Adipose tissue (tissue), 3 donors: ENCODE measurements around the gene HMCN1. TPM values are rescaled to one million over a fixed set of nuclear protein-coding genes. Genes with fewer than 3 reads are reported as not detected.
"Not testable (repeated sequence)": the region's sequence is repeated elsewhere in the genome, so short reads cannot be mapped to it uniquely, and the experiment has no call there.

ENCODE experiments used
- H3K27ac ChIP-seq: one replicate; pipeline ENCODE4 v1.5.1; 2013; ENCODE audit warnings: low read depth, low read length
- WGBS, 3 donors: extraction: QIAGEN DNeasy Blood & Tissue Kit; methylation state at CpG; one replicate each; pipeline ENCODE4 v1.1.7; 2013; 5-methylcytosine and 5-hydroxymethylcytosine counted together
- polyA plus RNA-seq, 3 donors: library from polyadenylated mRNA; stranded (reverse); fragments of 200-250 nt; gene quantifications; one replicate each; pipeline ENCODE4 v1.2.3, GENCODE V29; 2013
- donor health status: healthy with polysubstance abuse.
- donor health status: Bipolar disorder and iron deficiency.
- donor health status: healthy.

The HMCN1 gene
- polyA plus RNA-seq, 3 donors: 0.75 to 6.9 (median 3.8) TPM

DNA sequence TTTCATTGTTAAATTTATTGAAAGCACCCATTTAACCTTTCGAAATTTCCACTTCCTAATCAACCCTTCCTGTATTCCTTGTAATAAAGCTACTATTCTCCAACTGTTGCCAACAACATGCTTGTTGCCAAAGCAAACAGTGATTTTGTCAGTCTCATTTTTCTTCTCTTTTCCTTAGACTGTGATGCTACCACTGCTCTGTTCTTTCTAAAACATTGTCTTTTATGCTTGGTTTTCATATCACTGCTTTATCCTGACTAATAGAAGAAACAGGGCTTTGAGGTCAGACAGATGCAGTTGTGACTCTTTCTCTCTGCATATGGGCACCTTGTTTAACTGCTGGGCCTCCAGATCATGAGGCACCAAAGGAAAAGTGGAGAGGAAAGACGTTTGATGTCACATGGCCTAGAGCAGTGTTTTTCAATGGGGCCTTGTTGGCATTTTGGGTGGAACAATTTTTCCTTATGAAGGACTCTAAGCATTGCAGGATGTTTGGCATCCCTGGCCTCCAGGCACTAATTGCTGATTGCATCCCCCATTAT, 56.1 kb downstream of the HMCN1 start:
- 28 to 42% (median 39%) methylated on average over 2 of the region's 2 CpGs for WGBS, 3 donors

GRCh38 chr1:185792040-185792439, 57.8 kb downstream of the HMCN1 start:
- 54 to 84% (median 81%) methylated on average over 1 of the region's 1 CpG for WGBS, 3 donors
- no peak overlapping the region for H3K27ac ChIP-seq

More for the DNA sequence above, 56.1 kb downstream of the HMCN1 start:
- H3K27ac ChIP-seq: no peak overlapping the region

GRCh38 chr1:185794495-185794894, 60.3 kb downstream of the HMCN1 start:
- H3K27ac ChIP-seq: not testable (repeated sequence)
- WGBS, 3 donors: 76 to 87% (median 82%) methylated on average over 2 of the region's 2 CpGs

DNA sequence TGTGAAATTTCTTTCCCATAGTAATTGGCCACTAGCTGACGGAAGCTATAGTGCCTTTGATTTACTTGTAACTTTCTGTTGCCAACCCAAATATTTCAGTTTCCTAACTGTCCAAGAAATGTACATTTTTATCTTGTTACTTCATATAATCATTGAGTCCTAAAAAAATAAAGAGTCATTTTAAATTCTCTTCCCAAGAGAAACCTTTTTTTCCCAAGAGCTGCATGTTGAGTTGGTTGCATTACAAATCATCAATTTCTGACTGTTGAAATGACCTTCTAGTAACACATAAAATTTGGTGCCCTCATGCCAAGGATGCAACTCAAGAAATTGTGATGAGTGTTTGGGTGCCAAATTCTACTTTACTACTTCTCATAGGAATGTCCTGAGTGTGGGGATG, 61.0 kb downstream of the HMCN1 start:
- 82 to 95% (median 91%) methylated on average over 1 of the region's 1 CpG for WGBS, 3 donors
- H3K27ac ChIP-seq: no peak overlapping the region

DNA sequence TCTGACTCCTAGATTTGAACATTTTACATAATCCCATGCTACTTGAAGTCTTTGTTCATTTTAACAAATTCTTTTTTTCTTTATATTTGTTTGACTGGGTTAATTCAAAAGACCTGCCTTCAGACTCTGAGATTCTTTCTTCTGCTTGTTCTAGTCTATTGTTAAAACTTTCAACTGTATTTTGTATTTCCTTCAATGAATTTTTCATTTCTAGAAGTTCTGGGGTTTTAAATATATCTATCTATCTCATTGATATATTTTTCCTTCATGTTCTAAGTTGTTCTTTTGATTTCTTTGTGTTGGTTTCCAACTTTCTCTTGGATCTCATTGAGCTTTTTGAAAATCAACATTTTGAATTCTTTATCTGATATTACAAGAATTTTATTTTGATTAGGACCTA, 64.3 kb downstream of the HMCN1 start:
- no peak overlapping the region for H3K27ac ChIP-seq

GRCh38 chr1:185803241-185803640, 69.0 kb downstream of the HMCN1 start:
- no peak overlapping the region for H3K27ac ChIP-seq
- 35 to 51% (median 48%) methylated on average over 1 of the region's 1 CpG for WGBS, 3 donors

- no peak overlapping the region for H3K27ac ChIP-seq
Observed at GRCh38 chr1:185804206-185804605, 70.0 kb downstream of the HMCN1 start.

- WGBS, 3 donors: 50 to 60% (median 50%) methylated on average over 3 of the region's 3 CpGs
- no peak overlapping the region for H3K27ac ChIP-seq
Observed at GRCh38 chr1:185804608-185805007, 70.4 kb downstream of the HMCN1 start.

- no peak overlapping the region for H3K27ac ChIP-seq
Observed at GRCh38 chr1:185807275-185807674, 73.1 kb downstream of the HMCN1 start.

GRCh38 chr1:185808631-185809030, 74.4 kb downstream of the HMCN1 start:
- no peak overlapping the region for H3K27ac ChIP-seq
- WGBS, 3 donors: 26 to 37% (median 34%) methylated on average over 1 of the region's 1 CpG

- WGBS, 3 donors: 77 to 87% (median 83%) methylated on average over 3 of the region's 3 CpGs
- no peak overlapping the region for H3K27ac ChIP-seq
Observed at GRCh38 chr1:185811073-185811709, 77.0 kb downstream of the HMCN1 start.

GRCh38 chr1:185812934-185813333, 78.7 kb downstream of the HMCN1 start:
- no peak overlapping the region for H3K27ac ChIP-seq

- WGBS, 3 donors: 71 to 82% (median 71%) methylated on average over 2 of the region's 2 CpGs
Observed at GRCh38 chr1:185813401-185813979, 79.3 kb downstream of the HMCN1 start.

GRCh38 chr1:185816460-185816859, 82.3 kb downstream of the HMCN1 start:
- no peak overlapping the region for H3K27ac ChIP-seq
- WGBS, 3 donors: 47 to 66% (median 55%) methylated on average over 1 of the region's 1 CpG

More at GRCh38 chr1:185813401-185813979, 79.3 kb downstream of the HMCN1 start:
- H3K27ac ChIP-seq: no peak overlapping the region

DNA sequence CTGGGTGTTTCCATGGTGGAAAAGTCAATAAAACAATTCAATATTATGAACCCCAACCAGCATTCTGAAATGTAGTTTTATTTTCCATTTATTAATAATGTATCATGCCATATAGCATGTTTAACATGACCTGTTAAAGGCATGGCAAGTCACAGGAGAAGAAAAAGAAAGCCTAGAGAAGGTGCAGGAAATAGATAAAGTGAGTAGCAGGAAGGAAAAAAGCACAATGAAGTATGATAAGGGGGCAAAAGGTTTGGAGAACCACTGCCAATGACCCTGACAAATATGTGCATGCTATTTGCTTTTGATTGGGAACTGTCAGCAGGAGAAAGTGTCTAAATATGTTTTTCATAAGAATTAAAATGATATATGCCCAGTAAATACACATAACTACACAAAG, 85.6 kb downstream of the HMCN1 start:
- no peak overlapping the region for H3K27ac ChIP-seq

DNA sequence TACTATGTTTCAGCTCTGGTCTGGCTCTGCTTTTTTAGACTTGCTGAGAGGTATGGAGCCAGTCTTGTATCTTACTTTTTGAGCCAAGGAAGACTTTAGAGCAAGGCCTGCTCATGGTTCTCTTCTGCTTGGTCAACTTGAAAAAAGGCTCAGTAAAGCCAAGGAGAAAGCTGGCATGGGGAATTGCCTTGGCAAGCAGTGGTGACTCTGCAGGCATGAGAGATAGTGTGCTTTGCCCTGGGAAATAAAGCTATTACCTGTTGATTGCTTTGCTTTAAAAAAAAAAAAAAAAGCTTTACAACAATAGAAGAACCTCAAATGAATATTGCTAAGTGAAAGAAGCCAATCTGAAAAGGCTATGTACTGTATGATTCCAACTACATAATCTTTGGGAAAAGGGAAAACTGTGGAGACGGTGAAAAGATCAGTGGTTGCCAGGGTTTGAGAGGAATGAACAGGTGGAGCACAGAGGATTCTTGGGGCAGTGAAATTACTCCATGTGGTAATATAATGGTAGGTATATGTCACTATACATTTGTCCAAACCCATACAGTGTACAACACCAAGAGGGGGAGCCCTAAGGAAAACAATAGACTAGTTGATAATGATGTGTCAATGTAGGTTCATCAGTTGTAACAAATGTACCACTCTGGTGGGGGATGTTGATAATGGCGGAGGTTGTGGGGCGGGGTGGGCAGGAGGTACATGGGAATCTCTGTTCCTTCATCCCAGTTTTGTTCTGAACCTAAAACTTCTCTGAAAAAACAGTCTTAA, 87.6 kb downstream of the HMCN1 start:
- no peak overlapping the region for H3K27ac ChIP-seq
- 93 to 97% (median 96%) methylated on average over 3 of the region's 3 CpGs for WGBS, 3 donors

GRCh38 chr1:185823467-185823866, 89.3 kb downstream of the HMCN1 start:
- WGBS, 3 donors: 72 to 84% (median 73%) methylated on average over 2 of the region's 2 CpGs
- H3K27ac ChIP-seq: no peak overlapping the region

DNA sequence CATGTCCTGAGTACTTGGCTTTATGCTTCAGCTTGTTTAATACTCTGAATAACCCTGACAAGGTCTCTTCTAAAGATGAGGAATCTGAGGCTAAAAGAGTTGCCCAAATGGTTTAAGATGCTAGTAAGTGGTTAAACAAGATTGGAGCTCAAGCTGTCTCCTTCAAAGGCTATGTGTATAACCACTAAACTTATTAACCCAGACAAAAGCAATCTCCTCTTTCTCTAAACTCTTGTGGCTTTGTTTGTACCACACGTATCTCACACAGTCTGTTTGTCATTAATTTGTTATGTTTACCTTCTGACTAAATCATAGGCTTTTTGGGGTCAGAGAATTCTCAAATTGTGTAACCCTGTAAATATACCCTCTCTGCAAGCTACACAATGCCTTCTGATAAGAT, 89.9 kb downstream of the HMCN1 start:
- no peak overlapping the region for H3K27ac ChIP-seq
- 45 to 81% (median 53%) methylated on average over 1 of the region's 1 CpG for WGBS, 3 donors

DNA sequence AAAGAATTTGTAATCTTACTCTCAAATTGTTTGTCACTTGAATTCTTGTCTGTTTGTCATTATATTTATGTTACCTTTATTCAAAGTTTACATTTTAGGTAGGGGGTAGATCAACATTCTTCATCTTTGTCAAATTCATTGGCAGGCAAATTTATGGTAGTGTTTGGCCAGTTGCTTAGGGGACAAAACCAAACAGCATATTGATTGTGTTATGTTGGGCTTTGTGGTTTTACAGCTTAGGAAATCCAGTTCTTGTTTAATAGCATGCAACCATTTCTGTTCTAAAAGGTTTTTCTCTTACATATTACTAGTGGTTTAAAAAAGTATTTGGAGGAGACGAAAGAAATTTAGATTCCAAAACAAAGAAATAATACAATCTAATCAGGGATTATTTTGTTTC, 91.4 kb downstream of the HMCN1 start:
- no peak overlapping the region for H3K27ac ChIP-seq
- WGBS, 3 donors: 74 to 89% (median 75%) methylated on average over 1 of the region's 1 CpG
